Stimulated activated CD4-positive, alpha-beta T cell treated with anti-CD3 and anti-CD28 coated beads, TNF-alpha, amount 100 ng/mL, for 1 hour (primary cell): Measurements from ENCODE around the gene CHTF18.

Source experiments
- DNase-seq, 3 donors: peaks; one replicate each; pipeline ENCODE4 v3.0.0-alpha.2; 2020; ENCODE audit warnings: low read depth in 3 of 3, low spot score in 1 of 3

Gene CHTF18

GRCh38 chr16:760065-760464 is 28.4 kb upstream of the CHTF18 start:
- no peak for DNase-seq

DNA sequence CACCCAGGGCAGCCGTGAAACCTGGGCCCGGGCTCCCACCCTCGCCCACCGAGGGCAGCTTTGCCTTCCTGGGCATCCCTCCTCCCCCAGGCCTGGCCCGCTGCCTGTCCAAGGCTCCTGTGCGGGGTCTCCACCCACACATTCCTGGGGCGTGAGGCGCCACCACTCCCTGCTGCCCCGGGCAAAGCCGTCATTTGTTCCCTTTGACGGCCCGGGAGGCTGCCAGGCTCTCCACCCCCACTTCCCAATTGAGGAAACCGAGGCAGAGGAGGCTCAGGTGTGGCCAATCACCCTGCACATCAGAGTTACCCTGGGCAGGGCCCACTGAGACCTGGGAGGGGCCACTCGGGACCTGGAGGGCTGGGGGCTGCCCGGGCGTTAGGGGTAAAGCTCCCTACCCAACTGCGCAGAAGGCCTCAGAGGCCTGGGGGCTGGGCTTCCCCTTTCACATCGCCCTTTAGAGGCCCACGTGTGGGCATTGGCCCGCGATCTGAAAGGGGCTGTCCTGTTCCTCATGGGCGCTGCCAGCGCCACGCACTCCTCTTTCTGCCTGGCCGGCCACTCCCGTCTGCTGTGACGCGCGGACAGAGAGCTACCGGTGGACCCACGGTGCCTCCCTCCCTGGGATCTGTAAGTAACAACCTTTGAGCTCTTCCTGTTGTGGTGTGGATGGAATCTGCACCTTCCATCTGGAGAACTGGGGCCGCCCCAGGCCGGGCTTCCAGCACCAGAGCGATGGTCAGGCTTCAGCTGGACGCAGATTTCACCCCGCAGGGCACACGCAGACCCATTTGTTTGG is 27.7 kb upstream of the CHTF18 start, which contains the start of gene MSLN:
Gene MSLN (plus strand): TSS at position 190 of the 799 bp plus-strand sequence. CDS start 1,947 bp downstream, outside the sequence.
- DNase-seq: no peak

GRCh38 chr16:761625-762513 is 26.6 kb upstream of the CHTF18 start:
- no peak for DNase-seq

GRCh38 chr16:762595-763268 is 25.7 kb upstream of the CHTF18 start:
- no peak for DNase-seq

DNA sequence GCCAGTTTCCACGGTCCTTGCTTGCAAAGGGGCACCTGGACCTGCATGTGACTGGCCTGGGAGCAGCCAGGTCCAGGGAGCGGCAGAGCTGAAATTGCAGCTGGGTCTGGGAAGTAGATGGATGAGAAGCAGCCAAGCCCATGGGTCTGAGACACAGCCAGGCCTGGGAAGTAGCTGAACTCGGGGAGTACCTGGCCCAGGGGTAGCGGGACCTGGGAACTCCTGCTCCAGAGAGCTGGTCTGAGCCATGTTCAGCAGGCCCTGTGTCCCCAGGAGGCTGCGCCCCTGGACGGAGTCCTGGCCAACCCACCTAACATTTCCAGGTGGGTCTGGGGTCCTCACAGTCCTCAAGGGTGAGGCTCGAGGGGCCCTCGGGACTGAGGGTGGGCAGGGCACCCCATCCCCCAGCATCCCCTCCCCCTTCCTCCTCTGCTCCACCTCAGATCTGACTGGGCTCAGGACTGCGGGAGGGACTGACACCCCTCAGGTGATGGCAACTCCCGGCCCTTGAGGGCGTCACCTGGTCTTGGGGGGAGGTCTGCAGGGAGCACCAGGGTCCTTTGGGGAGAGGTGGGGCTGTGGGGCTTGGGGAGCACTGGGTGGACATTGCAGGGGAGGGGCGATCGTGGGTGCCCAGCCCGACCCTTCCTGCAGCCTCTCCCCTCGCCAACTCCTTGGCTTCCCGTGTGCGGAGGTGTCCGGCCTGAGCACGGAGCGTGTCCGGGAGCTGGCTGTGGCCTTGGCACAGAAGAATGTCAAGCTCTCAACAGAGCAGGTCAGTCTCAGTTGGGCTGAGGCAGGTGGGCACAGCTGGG is 24.8 kb upstream of the CHTF18 start:
- no peak for DNase-seq

- DNase-seq: no peak
Observed at GRCh38 chr16:764184-764750, 24.2 kb upstream of the CHTF18 start.

- no peak for DNase-seq
Observed at GRCh38 chr16:764848-765487, 23.5 kb upstream of the CHTF18 start.

GRCh38 chr16:765488-765865 is 22.9 kb upstream of the CHTF18 start:
- no peak for DNase-seq

GRCh38 chr16:766008-766819 is 22.2 kb upstream of the CHTF18 start:
- DNase-seq: no peak

DNA sequence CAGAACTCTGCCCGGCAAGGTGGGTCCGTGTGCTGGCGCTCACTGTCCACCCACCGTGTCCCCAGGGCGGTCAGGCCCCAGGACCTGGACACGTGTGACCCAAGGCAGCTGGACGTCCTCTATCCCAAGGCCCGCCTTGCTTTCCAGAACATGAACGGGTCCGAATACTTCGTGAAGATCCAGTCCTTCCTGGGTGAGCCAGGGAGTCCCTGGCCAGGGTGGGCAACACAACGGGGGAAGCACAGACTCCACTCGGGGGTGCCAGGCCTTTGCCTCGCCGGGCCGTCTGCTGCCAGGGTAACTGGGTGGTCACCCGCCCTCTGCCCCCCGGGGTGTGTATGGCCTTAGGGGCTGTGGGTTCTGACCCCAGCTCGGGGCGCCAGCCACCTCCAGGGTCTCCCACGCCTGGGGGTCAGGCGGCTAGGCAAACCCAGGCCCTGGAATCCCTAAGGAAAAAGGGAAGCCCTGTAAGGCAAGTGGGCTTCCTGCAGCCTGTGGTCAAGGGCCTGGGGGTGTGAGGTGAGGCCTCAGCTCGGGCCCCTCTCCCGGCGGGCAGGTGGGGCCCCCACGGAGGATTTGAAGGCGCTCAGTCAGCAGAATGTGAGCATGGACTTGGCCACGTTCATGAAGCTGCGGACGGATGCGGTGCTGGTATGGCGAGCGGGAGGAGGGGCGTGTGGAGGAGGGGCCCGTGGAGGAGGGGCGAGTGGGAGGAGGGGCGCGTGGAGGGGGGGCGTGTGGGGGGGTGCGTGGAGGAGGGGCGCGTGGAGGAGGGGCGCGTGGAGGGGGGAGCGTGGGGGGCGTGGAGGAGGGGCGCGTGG is 21.4 kb upstream of the CHTF18 start:
- no peak for DNase-seq

- DNase-seq: no peak
Observed at GRCh38 chr16:767743-768235, 20.6 kb upstream of the CHTF18 start.

DNA sequence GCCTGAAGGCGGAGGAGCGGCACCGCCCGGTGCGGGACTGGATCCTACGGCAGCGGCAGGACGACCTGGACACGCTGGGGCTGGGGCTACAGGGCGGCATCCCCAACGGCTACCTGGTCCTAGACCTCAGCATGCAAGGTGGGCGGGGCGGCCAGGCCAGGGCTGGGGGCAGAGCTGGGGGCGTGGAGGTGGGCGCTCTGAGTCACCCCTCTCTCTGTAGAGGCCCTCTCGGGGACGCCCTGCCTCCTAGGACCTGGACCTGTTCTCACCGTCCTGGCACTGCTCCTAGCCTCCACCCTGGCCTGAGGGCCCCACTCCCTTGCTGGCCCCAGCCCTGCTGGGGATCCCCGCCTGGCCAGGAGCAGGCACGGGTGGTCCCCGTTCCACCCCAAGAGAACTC is 20.0 kb upstream of the CHTF18 start:
- no peak for DNase-seq

DNA sequence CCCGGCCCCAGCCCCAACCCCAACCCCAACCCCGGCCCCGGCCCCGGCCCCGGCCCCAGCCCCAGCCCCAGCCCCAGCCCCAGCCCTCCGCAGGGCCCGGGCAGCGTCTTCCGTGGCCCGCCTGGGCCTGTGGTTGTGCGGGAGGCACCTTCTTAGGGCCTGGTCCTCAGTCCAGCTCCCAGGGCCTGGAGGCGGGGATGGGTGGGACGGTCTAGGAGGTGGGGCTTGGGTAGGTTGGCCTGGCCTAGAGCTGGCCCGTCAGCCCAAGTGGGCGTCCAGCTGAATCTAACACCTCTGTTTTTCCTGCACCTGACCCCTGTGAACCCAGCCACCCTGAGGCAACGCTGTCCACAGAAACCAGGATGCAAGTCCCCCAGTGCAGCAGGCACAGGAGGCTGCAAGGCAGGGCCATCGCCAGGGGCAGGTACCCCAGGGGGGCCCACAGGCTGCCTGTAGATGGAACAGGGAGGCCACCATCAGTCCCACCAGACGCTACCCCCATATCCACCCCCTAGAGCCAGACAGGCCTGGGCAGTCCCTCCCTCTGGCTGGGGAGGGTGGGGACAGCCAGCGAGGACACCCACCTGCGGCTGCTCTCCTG is 19.1 kb upstream of the CHTF18 start:
- no peak for DNase-seq

GRCh38 chr16:769934-770333 is 18.5 kb upstream of the CHTF18 start:
- no peak for DNase-seq

GRCh38 chr16:770411-770810 is 18.0 kb upstream of the CHTF18 start:
- no peak for DNase-seq

DNA sequence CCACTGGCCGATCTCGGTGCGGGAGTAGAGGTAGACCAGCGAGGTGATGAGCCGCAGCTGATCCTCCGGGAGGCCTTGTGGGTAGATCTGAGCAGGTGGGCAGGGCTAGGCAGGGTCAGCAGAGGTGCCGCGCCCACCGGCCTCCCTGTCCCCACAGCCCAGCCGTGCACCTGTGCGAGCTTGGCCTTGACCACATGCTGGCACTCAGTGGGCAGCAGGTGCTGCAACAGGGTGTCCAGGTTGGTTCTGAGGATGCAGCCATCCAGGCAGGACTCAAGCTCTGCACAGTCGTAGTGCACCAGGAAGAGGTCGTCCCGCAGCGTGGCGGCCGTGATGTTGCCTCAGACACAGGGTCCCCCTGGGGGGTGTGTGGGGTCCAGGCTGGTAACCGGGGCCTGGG is 15.5 kb upstream of the CHTF18 start:
- DNase-seq: no peak

- DNase-seq: no peak
Observed at GRCh38 chr16:774086-775001, 14.1 kb upstream of the CHTF18 start.
